ENCODE data around the gene CLCNKA.
"Not testable (repeated sequence)": the region's sequence is repeated elsewhere in the genome, so short reads cannot be mapped to it uniquely, and the experiment has no call there.

Gene CLCNKA

DNA sequence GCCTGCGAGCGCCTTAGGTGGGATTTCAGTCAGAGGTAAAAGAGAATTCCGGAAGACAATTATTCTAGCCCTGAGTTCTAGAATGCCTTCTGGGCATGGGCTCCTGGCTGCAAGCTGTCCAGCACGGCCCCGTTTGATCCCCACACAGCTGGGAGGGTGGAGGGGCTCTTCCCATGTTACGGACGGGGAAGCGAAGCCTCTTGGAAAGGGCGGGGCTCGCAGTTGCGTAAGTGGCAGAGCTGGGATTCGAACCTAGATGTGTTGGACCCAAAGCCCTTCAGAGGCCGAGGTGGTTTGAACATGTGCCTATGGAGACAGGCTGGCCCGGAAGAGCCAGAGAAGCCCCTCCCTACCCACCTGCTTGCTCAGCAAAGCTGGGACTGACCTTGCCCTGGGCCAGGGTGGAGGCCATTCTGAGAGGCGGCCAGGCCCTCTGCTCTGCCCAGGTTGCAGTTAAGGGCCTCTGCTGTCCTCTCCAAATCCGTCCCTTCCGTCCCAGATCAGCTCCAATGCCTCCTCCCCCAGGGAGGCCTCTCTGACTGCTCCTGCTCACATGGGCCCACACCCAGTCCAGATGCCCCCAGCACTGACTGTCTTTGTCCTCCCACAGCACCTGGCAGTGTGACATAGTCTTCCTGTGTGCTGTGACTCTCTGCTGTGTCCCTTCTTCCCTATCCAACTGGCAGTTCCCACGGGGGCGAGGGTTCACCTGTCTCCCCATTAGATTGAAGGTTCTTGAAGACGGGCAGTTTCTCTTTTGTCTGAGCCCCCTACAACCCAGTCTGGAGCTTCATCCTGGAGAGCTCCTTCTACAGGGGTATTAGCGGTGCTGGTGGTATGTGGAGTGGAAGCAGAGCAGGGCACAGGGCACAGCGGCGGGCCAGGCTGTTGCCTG lies 2.8 kb upstream of the CLCNKA start:
- DNase-seq = no peak

DNA sequence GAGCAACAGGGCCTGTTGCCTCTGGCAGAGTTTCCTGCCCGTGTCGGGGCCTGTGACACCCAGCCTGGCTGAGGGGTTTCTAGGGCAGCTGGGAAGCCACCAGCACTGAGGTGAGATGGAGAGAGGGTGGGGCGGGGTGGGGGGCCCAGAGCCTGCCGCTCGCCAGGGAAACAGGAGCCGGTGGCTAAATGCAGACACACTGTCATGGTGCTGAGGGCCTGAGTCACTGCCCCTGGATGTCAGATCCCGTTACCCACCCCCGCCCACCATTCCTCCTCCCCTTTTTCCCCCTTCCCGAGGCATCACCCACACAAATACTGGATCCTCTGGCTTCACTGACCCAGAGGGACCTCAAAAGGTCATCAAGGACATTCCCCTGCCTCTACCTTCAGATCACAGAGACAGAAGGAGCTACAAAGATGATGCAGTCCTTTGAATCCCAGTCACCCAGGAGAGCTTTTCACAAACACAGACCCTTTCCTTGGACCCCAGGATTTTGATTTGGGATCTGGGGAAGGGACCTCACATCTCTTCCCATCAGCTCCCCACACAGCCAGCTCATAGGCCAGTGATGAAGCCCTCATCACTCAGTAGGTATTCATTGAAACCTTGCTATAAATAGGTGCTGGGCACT lies 2.1 kb upstream of the CLCNKA start:
- no peak for DNase-seq

- DNase-seq = no peak
These were observed 1.5 kb upstream of the CLCNKA start for GRCh38 chr1:16020325-16020724.

GRCh38 chr1:16020878-16021277 lies 958 bp upstream of the CLCNKA start:
- DNase-seq = not testable (repeated sequence)

DNA sequence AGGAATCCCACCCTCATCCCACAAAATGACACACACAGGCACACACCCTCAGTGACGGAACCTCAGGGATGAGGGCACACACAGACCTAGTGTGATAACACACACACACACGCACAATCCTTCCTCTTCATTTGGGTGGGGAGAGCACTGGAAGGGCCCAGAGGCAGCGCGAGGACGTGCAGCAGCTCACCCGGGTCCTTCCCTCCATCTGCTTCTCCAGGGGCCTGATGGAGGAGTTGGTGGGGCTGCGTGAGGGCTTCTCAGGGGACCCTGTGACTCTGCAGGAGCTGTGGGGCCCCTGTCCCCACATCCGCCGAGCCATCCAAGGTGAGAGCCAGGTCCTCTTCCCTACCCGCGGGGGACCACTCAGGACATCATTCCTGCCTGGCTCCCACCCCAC lies 557 bp downstream of the CLCNKA start:
- no peak for DNase-seq

DNA sequence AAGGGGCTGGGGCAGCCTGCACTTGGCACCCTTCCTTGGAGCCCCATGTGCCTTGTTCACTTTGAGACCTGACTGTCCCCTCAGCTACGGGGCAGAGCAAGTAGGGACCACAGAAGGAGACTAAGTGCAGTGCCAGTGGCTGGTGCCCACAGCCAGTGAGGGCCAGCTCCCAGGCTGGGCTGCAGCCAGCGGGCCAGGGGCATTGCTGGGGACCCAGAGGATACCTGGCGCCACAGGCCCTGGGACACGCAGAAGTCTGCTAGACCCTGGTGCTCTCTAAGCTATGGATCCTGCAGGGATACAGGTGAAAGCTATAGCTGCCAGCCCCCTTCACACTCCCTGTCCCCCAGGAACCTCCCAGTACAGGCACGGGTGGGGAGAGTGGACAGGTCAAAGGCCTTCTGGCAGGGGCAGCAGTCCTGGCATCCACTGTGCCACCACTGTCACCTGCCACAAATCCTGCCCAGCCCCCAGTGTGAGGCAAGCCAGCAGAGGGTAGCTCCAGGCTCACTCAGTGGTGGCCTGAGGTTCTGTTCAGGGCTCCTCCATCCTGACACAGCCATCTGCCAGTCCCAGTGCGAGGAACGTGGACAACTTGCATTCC lies 1.3 kb downstream of the CLCNKA start:
- DNase-seq = no peak

- not testable (repeated sequence) for DNase-seq
These were observed 4.5 kb downstream of the CLCNKA start for GRCh38 chr1:16026302-16026701.

DNA sequence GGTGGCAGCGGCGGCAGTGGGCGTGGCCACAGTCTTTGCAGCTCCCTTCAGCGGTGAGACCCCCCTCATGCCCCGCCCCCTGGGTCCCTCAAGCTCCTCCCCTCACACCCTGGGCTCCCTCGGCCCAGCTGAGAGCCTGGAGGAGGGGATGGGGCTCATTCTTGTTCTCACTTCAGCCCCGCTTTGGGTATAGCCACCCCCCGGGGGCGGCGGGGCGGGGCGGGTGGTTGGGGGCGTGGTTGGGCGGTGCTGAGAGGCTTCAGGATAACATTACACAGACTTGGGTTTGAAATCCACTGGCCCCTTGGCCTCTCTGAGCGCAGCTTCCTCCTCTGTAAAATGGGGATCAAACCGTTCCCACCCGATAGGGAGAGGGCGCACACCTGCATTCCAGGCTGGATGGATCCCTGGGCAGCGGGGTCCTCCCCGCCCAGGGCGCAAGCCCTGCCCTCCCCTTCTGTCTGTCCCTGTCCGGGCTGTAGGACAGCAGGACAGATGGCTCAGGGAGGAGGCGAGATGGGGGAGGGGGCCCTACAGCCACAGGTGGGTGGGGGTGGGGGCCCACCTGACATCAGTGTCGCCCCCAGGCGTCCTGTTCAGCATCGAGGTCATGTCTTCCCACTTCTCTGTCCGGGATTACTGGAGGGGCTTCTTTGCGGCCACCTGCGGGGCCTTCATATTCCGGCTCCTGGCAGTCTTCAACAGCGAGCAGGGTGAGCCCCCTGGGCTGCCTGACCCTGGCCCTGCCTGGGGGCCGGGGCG lies 5.1 kb downstream of the CLCNKA start:
- peak; percentile 57 for DNase-seq

- no peak for DNase-seq
These were observed 6.6 kb downstream of the CLCNKA start for GRCh38 chr1:16028237-16029002.

- DNase-seq = not testable (repeated sequence)
These were observed 7.1 kb downstream of the CLCNKA start for GRCh38 chr1:16029003-16029268.

- no peak for DNase-seq
These were observed 7.5 kb downstream of the CLCNKA start for GRCh38 chr1:16029288-16029687.

DNA sequence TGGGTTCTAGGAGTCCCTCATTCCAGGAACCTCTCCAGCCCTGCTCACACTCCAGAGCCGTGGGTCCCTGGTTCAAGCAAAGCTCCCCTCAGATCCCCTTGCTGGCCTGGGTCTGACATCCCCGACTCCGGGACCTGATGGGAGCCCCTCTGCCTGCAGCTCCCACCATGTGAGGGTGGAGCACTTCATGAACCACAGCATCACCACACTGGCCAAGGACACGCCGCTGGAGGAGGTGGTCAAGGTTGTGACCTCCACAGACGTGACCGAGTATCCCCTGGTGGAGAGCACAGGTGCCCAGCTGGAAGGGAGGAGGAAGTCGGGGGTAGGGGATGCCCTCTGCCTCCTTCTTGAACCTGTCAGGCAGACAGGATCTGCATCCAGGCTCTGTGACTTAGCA lies 9.7 kb downstream of the CLCNKA start:
- DNase-seq = no peak

GRCh38 chr1:16032388-16033102 lies 10.7 kb downstream of the CLCNKA start:
- peak; percentile 64 for DNase-seq

DNA sequence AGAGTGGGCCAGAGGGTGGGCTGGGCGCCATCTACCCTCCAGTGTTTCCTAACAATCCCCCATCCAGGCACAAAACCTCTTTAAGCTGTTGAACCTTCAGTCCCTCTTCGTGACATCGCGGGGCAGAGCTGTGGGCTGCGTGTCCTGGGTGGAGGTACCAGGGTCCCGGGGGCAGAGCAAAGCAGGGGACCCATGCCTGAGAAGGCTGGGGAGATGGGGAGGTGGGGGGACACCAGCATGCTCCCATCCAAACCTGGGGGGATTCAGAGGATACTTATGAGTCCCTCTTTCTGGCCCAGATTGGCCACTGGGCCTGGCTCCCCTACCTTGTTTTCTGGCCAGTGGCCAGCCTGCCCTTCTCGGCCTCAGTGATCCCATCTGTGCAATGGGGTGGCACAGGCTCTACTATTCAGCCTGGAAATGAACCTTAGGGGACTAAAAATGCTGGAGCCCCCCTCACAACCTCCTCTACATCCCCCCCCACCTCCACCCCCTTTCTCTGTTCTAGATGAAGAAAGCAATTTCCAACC lies 11.3 kb downstream of the CLCNKA start:
- DNase-seq = not testable (repeated sequence)

GRCh38 chr1:16036461-16036860 lies 14.6 kb downstream of the CLCNKA start:
- not testable (repeated sequence) for DNase-seq

GRCh38 chr1:16038620-16038912 lies 16.7 kb downstream of the CLCNKA start:
- DNase-seq = no peak

DNA sequence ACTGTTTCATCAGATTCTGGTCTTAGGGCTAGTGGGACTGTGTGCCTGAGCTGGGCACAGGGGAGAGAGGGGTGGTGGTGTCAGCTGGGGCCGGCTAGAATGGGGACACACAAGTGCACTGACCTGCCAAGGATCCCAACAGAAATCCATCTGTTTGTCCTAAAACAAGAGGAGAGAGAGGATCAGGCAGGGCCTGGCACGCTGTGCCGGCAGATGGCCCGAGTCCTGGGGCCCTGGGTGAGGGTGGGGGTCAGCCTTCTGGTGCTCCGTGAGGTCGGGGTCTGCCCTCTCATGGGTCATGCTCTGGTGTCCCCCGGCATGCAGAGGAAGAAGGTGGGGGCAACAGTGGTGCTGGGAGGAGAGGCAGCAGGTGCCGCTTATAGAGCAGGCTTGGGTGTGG lies 18.0 kb downstream of the CLCNKA start:
- not testable (repeated sequence) for DNase-seq

- DNase-seq = no peak
These were observed 19.4 kb downstream of the CLCNKA start for GRCh38 chr1:16041200-16041599.

- DNase-seq = no peak
These were observed 20.3 kb downstream of the CLCNKA start for GRCh38 chr1:16042096-16042495.

DNA sequence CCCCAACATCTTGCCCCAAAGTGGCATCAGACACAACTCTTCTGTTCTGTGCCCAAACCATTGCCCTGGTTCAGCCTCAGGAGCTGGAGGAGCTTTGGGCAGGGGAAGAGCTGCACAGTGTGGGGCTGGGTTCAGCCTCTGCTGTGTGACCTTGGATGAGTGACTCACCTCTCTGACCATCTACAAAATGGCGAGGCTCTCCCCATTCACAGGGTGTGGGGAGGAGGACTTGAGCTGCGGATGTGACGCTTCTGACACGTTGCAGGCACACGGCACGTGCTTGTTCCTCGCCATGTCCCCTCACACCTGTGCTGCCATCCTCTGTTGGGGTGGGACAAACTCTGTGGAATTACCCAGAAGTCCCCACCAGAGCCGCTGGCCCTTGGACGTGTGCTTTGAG lies 20.8 kb downstream of the CLCNKA start:
- not testable (repeated sequence) for DNase-seq

GRCh38 chr1:16043521-16043920 lies 21.7 kb downstream of the CLCNKA start, which contains the start of gene CLCNKB:
Gene CLCNKB, plus strand, starts transcription at chr1:16043782. Its CDS starts 711 bp downstream, at chr1:16044493.
- DNase-seq = no peak

- no peak for DNase-seq
These were observed 22.1 kb downstream of the CLCNKA start for GRCh38 chr1:16043950-16044349.
